HL-60 (cell line): ENCODE data around the gene MRI1.

Experiments
- DNase-seq, 2 experiments: peaks; one replicate each; pipeline ENCODE4 v3.0.0-alpha.2; 2010 to 2020; ENCODE audit warnings: low read depth in 1 of 2, low spot score in 1 of 2
- H3K27ac ChIP-seq: fragments of 250-450 bp; sonication (Bioruptor Pico); replicated peaks from 2 replicates; pipeline ENCODE4 v1.5.1; 2020; ENCODE audit warnings: mild to moderate bottlenecking, moderate library complexity
- H3K27me3 ChIP-seq: fragments of 250-450 bp; sonication (Bioruptor Pico); 2 replicates; pipeline ENCODE4 v1.5.1; 2021; ENCODE audit warnings: mild to moderate bottlenecking, moderate library complexity; ENCODE audit not compliant: insufficient read depth, poor library complexity, severe bottlenecking
- H3K4me3 ChIP-seq: replicated peaks from 2 replicates; pipeline ENCODE4 v1.5.1; 2011; ENCODE audit warnings: mild to moderate bottlenecking, control low read depth, low read length; ENCODE audit not compliant: insufficient read depth
- GABPA ChIP-seq: IDR thresholded peaks from 2 replicates; pipeline ENCODE4 v1.6.1; 2012; ENCODE audit warnings: low read depth
- POLR2AphosphoS5 ChIP-seq: IDR thresholded peaks from 2 replicates; pipeline ENCODE4 v1.6.1; 2012; ENCODE audit warnings: low read depth
- SPI1 ChIP-seq: IDR thresholded peaks from 2 replicates; pipeline ENCODE4 v1.6.1; 2012; ENCODE audit warnings: low read depth, mild to moderate bottlenecking, borderline replicate concordance
- long read RNA-seq: library from polyadenylated mRNA; unstranded; transcript quantifications from one replicate; pipeline ENCODE4 v2.0.0, GENCODE V29; 2020
- TF ChIP-seq, protein P1 (sequence below): IDR thresholded peaks from 2 replicates; pipeline ENCODE4 v1.6.1; 2012; ENCODE audit warnings: low read depth; ENCODE audit not compliant: insufficient replicate concordance
- TF ChIP-seq, protein P2 (sequence below): IDR thresholded peaks from one replicate; pipeline ENCODE4 v1.5.1; 2011; ENCODE audit warnings: low read length, control low read depth, inconsistent platforms; ENCODE audit not compliant: insufficient read depth

Gene MRI1
- long read RNA-seq, transcript MRI1-201 (6 exons, 1,735 nt): major isoform, 21 of 46 reads
- long read RNA-seq, partial matches to known transcripts: 1 of 46 reads
- long read RNA-seq, other reads (novel, unspliced or antisense): 23 of 46 reads

DNA sequence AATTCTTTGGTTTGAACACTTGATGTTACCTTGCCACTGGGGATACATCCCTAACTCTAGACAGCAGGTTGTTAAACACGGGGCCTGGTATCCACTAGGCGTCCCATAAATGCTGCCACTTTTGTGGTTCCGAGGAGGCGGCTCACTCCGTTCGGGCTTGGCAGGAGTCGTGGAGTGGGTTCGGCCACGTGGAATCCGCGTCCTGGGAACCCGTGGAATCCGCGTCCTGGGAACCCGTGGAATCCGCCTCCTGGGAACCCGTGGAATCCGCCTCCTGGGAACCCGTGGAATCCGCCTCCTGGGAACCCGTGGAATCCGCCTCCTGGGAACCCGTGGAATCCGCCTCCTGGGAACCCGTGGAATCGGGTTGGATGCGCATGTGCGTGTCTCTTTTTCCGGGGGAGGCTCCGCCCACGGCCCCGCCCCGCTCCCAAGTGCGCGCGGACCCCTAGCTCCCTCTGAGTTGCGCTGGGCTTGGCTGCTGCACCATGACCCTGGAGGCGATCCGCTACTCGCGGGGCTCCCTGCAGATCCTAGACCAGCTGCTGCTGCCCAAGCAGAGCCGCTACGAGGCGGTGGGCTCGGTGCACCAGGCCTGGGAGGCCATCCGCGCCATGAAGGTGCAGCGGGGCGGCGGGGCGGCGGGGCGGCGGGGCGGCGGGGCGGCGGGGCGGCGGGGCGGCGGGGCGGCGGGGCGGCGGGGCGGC, at the start of gene MRI1:
Gene MRI1 (plus strand): TSS at position 422 of the 707 bp plus-strand sequence. CDS start 67 bp downstream, at position 489.
- TF ChIP-seq, protein P1, sequence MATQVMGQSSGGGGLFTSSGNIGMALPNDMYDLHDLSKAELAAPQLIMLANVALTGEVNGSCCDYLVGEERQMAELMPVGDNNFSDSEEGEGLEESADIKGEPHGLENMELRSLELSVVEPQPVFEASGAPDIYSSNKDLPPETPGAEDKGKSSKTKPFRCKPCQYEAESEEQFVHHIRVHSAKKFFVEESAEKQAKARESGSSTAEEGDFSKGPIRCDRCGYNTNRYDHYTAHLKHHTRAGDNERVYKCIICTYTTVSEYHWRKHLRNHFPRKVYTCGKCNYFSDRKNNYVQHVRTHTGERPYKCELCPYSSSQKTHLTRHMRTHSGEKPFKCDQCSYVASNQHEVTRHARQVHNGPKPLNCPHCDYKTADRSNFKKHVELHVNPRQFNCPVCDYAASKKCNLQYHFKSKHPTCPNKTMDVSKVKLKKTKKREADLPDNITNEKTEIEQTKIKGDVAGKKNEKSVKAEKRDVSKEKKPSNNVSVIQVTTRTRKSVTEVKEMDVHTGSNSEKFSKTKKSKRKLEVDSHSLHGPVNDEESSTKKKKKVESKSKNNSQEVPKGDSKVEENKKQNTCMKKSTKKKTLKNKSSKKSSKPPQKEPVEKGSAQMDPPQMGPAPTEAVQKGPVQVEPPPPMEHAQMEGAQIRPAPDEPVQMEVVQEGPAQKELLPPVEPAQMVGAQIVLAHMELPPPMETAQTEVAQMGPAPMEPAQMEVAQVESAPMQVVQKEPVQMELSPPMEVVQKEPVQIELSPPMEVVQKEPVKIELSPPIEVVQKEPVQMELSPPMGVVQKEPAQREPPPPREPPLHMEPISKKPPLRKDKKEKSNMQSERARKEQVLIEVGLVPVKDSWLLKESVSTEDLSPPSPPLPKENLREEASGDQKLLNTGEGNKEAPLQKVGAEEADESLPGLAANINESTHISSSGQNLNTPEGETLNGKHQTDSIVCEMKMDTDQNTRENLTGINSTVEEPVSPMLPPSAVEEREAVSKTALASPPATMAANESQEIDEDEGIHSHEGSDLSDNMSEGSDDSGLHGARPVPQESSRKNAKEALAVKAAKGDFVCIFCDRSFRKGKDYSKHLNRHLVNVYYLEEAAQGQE: no peak
- TF ChIP-seq POLR2AphosphoS5: peak; percentile 65
- TF ChIP-seq GABPA: no peak
- Histone ChIP-seq H3K4me3 (peak within 1 kb of the TSS; percentile 80), H3K27me3 (no peaks in the 10 kb centered on the region), H3K27ac (peak within 1 kb of the TSS; percentile 73)
- peak; percentile 73 to 79 for DNase-seq

DNA sequence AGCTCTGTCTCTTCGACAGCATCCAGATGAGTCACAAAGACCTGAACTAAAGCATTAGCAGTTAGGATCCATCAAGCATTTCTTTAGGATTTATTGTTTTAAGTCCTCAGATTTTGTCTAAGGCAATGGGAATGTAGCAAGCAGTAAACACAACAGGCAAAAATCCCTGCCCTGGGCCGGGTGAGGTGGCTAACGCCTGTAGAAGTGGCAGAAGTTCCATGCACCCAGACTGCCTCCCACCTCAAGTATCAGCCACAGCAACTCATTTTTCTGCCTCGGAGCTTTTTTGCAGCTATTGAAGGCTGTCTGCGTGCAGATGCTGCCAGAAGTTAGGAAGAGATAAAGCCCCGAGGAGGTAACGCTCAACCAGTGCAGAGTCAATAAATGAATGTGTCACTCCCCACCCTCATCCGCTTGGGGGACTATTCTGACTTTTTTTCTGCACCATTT, 47.1 kb upstream of the MRI1 start:
- no peak overlapping the region for H3K4me3 ChIP-seq
- H3K27ac ChIP-seq: no peak overlapping the region
- H3K27me3 ChIP-seq: peaks cover 5% of the 10 kb centered on the region
- TF ChIP-seq POLR2AphosphoS5 (no peak), GABPA (no peak), SPI1 (no peak)
- TF ChIP-seq, protein P2, sequence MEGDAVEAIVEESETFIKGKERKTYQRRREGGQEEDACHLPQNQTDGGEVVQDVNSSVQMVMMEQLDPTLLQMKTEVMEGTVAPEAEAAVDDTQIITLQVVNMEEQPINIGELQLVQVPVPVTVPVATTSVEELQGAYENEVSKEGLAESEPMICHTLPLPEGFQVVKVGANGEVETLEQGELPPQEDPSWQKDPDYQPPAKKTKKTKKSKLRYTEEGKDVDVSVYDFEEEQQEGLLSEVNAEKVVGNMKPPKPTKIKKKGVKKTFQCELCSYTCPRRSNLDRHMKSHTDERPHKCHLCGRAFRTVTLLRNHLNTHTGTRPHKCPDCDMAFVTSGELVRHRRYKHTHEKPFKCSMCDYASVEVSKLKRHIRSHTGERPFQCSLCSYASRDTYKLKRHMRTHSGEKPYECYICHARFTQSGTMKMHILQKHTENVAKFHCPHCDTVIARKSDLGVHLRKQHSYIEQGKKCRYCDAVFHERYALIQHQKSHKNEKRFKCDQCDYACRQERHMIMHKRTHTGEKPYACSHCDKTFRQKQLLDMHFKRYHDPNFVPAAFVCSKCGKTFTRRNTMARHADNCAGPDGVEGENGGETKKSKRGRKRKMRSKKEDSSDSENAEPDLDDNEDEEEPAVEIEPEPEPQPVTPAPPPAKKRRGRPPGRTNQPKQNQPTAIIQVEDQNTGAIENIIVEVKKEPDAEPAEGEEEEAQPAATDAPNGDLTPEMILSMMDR: no peak
- TF ChIP-seq, protein P1: no peak
- no peak for DNase-seq

DNA sequence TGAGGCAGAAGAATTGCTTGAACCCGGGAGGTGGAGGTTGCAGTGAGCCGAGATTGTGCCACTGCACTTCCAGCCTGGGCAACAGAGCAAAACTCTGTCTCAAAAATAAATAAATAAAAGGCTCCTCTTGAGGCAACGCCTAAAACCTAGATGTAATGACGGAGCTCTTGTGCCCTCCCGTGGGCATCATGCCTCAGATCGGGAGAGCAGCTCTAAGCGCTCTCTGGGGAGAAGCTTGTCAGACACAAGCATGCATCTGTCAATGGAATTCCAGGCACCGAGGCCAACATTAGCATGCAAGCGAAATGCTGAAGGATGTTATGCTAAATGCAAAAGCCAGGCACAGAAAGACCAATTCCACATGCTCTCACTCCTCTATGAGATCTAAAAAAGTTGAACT, 45.6 kb upstream of the MRI1 start:
- H3K27ac ChIP-seq: no peak overlapping the region
- no peak overlapping the region for H3K4me3 ChIP-seq
- no peak for DNase-seq
- H3K27me3 ChIP-seq: peaks cover 5% of the 10 kb centered on the region
- TF ChIP-seq SPI1 (no peak), POLR2AphosphoS5 (no peak), GABPA (no peak)
- TF ChIP-seq, protein P1: no peak
- TF ChIP-seq, protein P2: no peak
